ENCODE measurements around the gene TGFB1I1.

DNA sequence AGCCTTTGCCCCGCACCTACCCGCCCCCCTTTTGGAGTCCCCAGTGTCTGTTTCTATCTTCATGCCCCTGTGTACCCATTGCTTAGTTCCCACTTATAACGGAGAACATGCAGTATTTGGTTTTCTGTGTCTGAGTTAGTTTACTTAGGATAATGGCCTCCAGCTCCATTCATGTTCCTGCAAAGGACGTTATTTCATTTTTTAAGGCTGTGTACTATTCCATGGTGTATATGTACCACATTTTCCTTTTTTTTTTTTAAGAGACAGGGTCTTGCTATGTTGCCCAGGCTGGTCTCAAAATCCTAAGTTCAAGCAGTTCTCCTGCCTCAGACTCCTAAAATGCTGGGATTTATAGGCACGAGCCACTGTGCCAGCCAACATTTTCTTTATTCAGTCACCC, 4.1 kb upstream of the TGFB1I1 start:
- TF ChIP-seq, protein P1, sequence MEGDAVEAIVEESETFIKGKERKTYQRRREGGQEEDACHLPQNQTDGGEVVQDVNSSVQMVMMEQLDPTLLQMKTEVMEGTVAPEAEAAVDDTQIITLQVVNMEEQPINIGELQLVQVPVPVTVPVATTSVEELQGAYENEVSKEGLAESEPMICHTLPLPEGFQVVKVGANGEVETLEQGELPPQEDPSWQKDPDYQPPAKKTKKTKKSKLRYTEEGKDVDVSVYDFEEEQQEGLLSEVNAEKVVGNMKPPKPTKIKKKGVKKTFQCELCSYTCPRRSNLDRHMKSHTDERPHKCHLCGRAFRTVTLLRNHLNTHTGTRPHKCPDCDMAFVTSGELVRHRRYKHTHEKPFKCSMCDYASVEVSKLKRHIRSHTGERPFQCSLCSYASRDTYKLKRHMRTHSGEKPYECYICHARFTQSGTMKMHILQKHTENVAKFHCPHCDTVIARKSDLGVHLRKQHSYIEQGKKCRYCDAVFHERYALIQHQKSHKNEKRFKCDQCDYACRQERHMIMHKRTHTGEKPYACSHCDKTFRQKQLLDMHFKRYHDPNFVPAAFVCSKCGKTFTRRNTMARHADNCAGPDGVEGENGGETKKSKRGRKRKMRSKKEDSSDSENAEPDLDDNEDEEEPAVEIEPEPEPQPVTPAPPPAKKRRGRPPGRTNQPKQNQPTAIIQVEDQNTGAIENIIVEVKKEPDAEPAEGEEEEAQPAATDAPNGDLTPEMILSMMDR (IDR thresholded peaks at IDR 0.05) = no peak
- TF ChIP-seq BHLHE40 (IDR thresholded peaks at IDR 0.05; ENCODE audit: low read depth, low read length) (no peak), ZNF302 (CRISPR knock-in tag; IDR thresholded peaks at IDR 0.05) (no peak), KDM5A (IDR thresholded peaks at IDR 0.05) (no peak), POLR2A (IDR thresholded peaks at IDR 0.05; ENCODE audit: low read length) (no peak)
- TF ChIP-seq, protein P2, sequence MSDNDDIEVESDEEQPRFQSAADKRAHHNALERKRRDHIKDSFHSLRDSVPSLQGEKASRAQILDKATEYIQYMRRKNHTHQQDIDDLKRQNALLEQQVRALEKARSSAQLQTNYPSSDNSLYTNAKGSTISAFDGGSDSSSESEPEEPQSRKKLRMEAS (IDR thresholded peaks at IDR 0.05) = no peak

All from A549 (cell line).